Measurements from ENCODE around the gene ISLR2.
"Not testable (repeated sequence)": the region's sequence is repeated elsewhere in the genome, so short reads cannot be mapped to it uniquely, and the experiment has no call there.

ISLR2 gene

GRCh38 chr15:74162195-74162536 is 31.8 kb downstream of the ISLR2 start:
- H3K36me3 ChIP-seq (ENCODE audit: control insufficient read depth in 1 of 2, insufficient read depth in 2 of 2, low read length in 2 of 2); H3K27ac ChIP-seq (ENCODE audit: low read length); H3K27me3 ChIP-seq (ENCODE audit: low read depth, low read length); H3K9me3 ChIP-seq (ENCODE audit: control insufficient read depth in 1 of 2, low read length in 2 of 2); H3K4me3 ChIP-seq (ENCODE audit: low read depth in 1 of 2, low read length in 2 of 2): not testable (repeated sequence)
- peaks cover 0 to 18% of the 10 kb centered on the region in 2 donors for H3K4me1 ChIP-seq (ENCODE audit: control insufficient read depth in 1 of 2, insufficient read depth in 2 of 2, low read length in 2 of 2)

GRCh38 chr15:74165461-74165860 is 35.1 kb downstream of the ISLR2 start:
- Histone ChIP-seq H3K36me3 (ENCODE audit: control insufficient read depth in 1 of 2, insufficient read depth in 2 of 2, low read length in 2 of 2) (no peaks in the 10 kb centered on the region), H3K9me3 (ENCODE audit: control insufficient read depth in 1 of 2, low read length in 2 of 2) (no peaks in the 10 kb centered on the region), H3K4me3 (ENCODE audit: low read depth in 1 of 2, low read length in 2 of 2) (no peak overlapping the region), H3K27ac (ENCODE audit: low read length) (no peak overlapping the region), H3K27me3 (ENCODE audit: low read depth, low read length) (no peaks in the 10 kb centered on the region), H3K4me1 (ENCODE audit: control insufficient read depth in 1 of 2, insufficient read depth in 2 of 2, low read length in 2 of 2) (peaks cover 3 to 24% of the 10 kb centered on the region in 2 donors)

- H3K4me3 ChIP-seq (ENCODE audit: low read depth in 1 of 2, low read length in 2 of 2), result no peak overlapping the region
- no peaks in the 10 kb centered on the region for H3K36me3 ChIP-seq (ENCODE audit: control insufficient read depth in 1 of 2, insufficient read depth in 2 of 2, low read length in 2 of 2)
- H3K9me3 ChIP-seq (ENCODE audit: control insufficient read depth in 1 of 2, low read length in 2 of 2), result no peaks in the 10 kb centered on the region
- peaks cover 3 to 36% of the 10 kb centered on the region in 2 donors for H3K4me1 ChIP-seq (ENCODE audit: control insufficient read depth in 1 of 2, insufficient read depth in 2 of 2, low read length in 2 of 2)
- H3K27ac ChIP-seq (ENCODE audit: low read length), result no peak overlapping the region
- no peaks in the 10 kb centered on the region for H3K27me3 ChIP-seq (ENCODE audit: low read depth, low read length)
These were observed 37.5 kb downstream of the ISLR2 start for GRCh38 chr15:74167891-74168331.

GRCh38 chr15:74168711-74169126 is 38.3 kb downstream of the ISLR2 start:
- Histone ChIP-seq H3K4me3 (ENCODE audit: low read depth in 1 of 2, low read length in 2 of 2) (no peak overlapping the region), H3K9me3 (ENCODE audit: control insufficient read depth in 1 of 2, low read length in 2 of 2) (no peaks in the 10 kb centered on the region), H3K27me3 (ENCODE audit: low read depth, low read length) (no peaks in the 10 kb centered on the region), H3K36me3 (ENCODE audit: control insufficient read depth in 1 of 2, insufficient read depth in 2 of 2, low read length in 2 of 2) (no peaks in the 10 kb centered on the region), H3K4me1 (ENCODE audit: control insufficient read depth in 1 of 2, insufficient read depth in 2 of 2, low read length in 2 of 2) (peaks cover 7 to 44% of the 10 kb centered on the region in 2 donors), H3K27ac (ENCODE audit: low read length) (no peak overlapping the region)

- Histone ChIP-seq H3K4me3 (ENCODE audit: low read depth in 1 of 2, low read length in 2 of 2) (no peak overlapping the region), H3K9me3 (ENCODE audit: control insufficient read depth in 1 of 2, low read length in 2 of 2) (no peaks in the 10 kb centered on the region), H3K27ac (ENCODE audit: low read length) (no peak overlapping the region), H3K27me3 (ENCODE audit: low read depth, low read length) (no peaks in the 10 kb centered on the region), H3K4me1 (ENCODE audit: control insufficient read depth in 1 of 2, insufficient read depth in 2 of 2, low read length in 2 of 2) (peaks cover 7 to 55% of the 10 kb centered on the region in 2 donors), H3K36me3 (ENCODE audit: control insufficient read depth in 1 of 2, insufficient read depth in 2 of 2, low read length in 2 of 2) (no peaks in the 10 kb centered on the region)
These were observed 39.9 kb downstream of the ISLR2 start for GRCh38 chr15:74170071-74170844.

- peaks cover 7 to 62% of the 10 kb centered on the region in 2 donors for H3K4me1 ChIP-seq (ENCODE audit: control insufficient read depth in 1 of 2, insufficient read depth in 2 of 2, low read length in 2 of 2)
- no peak overlapping the region for H3K27ac ChIP-seq (ENCODE audit: low read length)
- H3K9me3 ChIP-seq (ENCODE audit: control insufficient read depth in 1 of 2, low read length in 2 of 2), result no peaks in the 10 kb centered on the region
These were observed 40.6 kb downstream of the ISLR2 start for GRCh38 chr15:74170875-74171578.

GRCh38 chr15:74171965-74172541 is 41.7 kb downstream of the ISLR2 start:
- Histone ChIP-seq H3K27ac (ENCODE audit: low read length) (no peak overlapping the region), H3K27me3 (ENCODE audit: low read depth, low read length) (no peaks in the 10 kb centered on the region), H3K4me3 (ENCODE audit: low read depth in 1 of 2, low read length in 2 of 2) (no peak overlapping the region), H3K36me3 (ENCODE audit: control insufficient read depth in 1 of 2, insufficient read depth in 2 of 2, low read length in 2 of 2) (no peaks in the 10 kb centered on the region), H3K9me3 (ENCODE audit: control insufficient read depth in 1 of 2, low read length in 2 of 2) (no peaks in the 10 kb centered on the region), H3K4me1 (ENCODE audit: control insufficient read depth in 1 of 2, insufficient read depth in 2 of 2, low read length in 2 of 2) (peaks cover 7 to 72% of the 10 kb centered on the region in 2 donors)

More at GRCh38 chr15:74170875-74171578, 40.6 kb downstream of the ISLR2 start:
- H3K4me3 ChIP-seq (ENCODE audit: low read depth in 1 of 2, low read length in 2 of 2), result no peak overlapping the region
- H3K27me3 ChIP-seq (ENCODE audit: low read depth, low read length), result no peaks in the 10 kb centered on the region
- no peaks in the 10 kb centered on the region for H3K36me3 ChIP-seq (ENCODE audit: control insufficient read depth in 1 of 2, insufficient read depth in 2 of 2, low read length in 2 of 2)

- no peaks in the 10 kb centered on the region for H3K27me3 ChIP-seq (ENCODE audit: low read depth, low read length)
- H3K4me1 ChIP-seq (ENCODE audit: control insufficient read depth in 1 of 2, insufficient read depth in 2 of 2, low read length in 2 of 2), result peaks cover 7 to 72% of the 10 kb centered on the region in 2 donors
- peak overlapping the region in 1 of 2 donors; percentile 66 for H3K4me3 ChIP-seq (ENCODE audit: low read depth in 1 of 2, low read length in 2 of 2)
- peak overlapping the region; percentile 41 for H3K27ac ChIP-seq (ENCODE audit: low read length)
- no peaks in the 10 kb centered on the region for H3K9me3 ChIP-seq (ENCODE audit: control insufficient read depth in 1 of 2, low read length in 2 of 2)
- no peaks in the 10 kb centered on the region for H3K36me3 ChIP-seq (ENCODE audit: control insufficient read depth in 1 of 2, insufficient read depth in 2 of 2, low read length in 2 of 2)
These were observed 42.5 kb downstream of the ISLR2 start for GRCh38 chr15:74172701-74173379.

GRCh38 chr15:74173380-74174218 is 43.2 kb downstream of the ISLR2 start, which contains the start of gene ISLR:
Gene ISLR (plus strand): TSS chr15:74173710. CDS start chr15:74174859, 1,149 bp downstream.
- Histone ChIP-seq H3K36me3 (ENCODE audit: control insufficient read depth in 1 of 2, insufficient read depth in 2 of 2, low read length in 2 of 2) (no peaks in the 10 kb centered on the region), H3K27ac (ENCODE audit: low read length) (peak within 1 kb of the TSS; percentile 41), H3K9me3 (ENCODE audit: control insufficient read depth in 1 of 2, low read length in 2 of 2) (no peaks in the 10 kb centered on the region), H3K27me3 (ENCODE audit: low read depth, low read length) (no peaks in the 10 kb centered on the region), H3K4me3 (ENCODE audit: low read depth in 1 of 2, low read length in 2 of 2) (peak within 1 kb of the TSS; percentile 30 to 66), H3K4me1 (ENCODE audit: control insufficient read depth in 1 of 2, insufficient read depth in 2 of 2, low read length in 2 of 2) (peaks cover 7 to 67% of the 10 kb centered on the region in 2 donors)

GRCh38 chr15:74174219-74174957 is 44.0 kb downstream of the ISLR2 start:
- Histone ChIP-seq H3K4me3 (ENCODE audit: low read depth in 1 of 2, low read length in 2 of 2) (peak overlapping the region; percentile 30 to 66), H3K36me3 (ENCODE audit: control insufficient read depth in 1 of 2, insufficient read depth in 2 of 2, low read length in 2 of 2) (no peaks in the 10 kb centered on the region), H3K4me1 (ENCODE audit: control insufficient read depth in 1 of 2, insufficient read depth in 2 of 2, low read length in 2 of 2) (peaks cover 7 to 67% of the 10 kb centered on the region in 2 donors)

More at GRCh38 chr15:74174219-74174957, 44.0 kb downstream of the ISLR2 start:
- H3K9me3 ChIP-seq (ENCODE audit: control insufficient read depth in 1 of 2, low read length in 2 of 2), result no peaks in the 10 kb centered on the region
- H3K27ac ChIP-seq (ENCODE audit: low read length), result no peak overlapping the region
- H3K27me3 ChIP-seq (ENCODE audit: low read depth, low read length), result no peaks in the 10 kb centered on the region

Measured in muscle layer of duodenum (tissue), 2 donors.